ENCODE measurements around the gene ETAA1. TPM values are rescaled to one million over a fixed set of nuclear protein-coding genes. Genes with fewer than 3 reads are reported as not detected.

Gene ETAA1
- total RNA-seq, 1 experiment from 2014 or later, result 18.8 TPM

DNA sequence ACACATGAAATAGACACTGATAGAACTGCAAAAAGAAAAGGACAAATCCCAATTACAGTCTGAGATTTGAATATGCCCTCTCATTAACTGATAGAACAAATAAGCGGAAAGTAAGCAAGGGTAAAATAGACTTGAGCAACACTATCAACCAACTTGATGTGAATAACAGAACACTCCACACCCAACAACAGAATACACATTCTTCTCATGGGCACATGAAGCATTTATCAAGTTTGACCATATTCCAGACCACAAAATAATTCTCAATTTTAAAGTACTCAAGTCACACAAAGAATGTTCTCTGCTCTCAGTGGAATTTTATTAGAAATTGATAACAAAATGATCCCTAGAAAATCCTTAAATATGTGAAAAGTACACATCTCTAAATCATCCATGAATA, 19.0 kb downstream of the ETAA1 start:
- no peak overlapping the region for H2BK5ac ChIP-seq (ENCODE audit: insufficient read length, low read length)
- Mint-ChIP-seq H3K36me3 (ENCODE audit: insufficient read depth in 1 of 3, low read depth in 3 of 3) (no peaks in the 10 kb centered on the region), H3K9me3 (no peaks in the 10 kb centered on the region), H3K4me1 (no peaks in the 10 kb centered on the region), H3K27me3 (ENCODE audit: low read depth) (no peaks in the 10 kb centered on the region), H3K27ac (no peak overlapping the region; a peak in 1 of 7 replicates), H3K4me3 (no peak overlapping the region)
- H3K4me1 ChIP-seq (ENCODE audit: insufficient read depth, low read length), result no peaks in the 10 kb centered on the region
- H2BK120ac ChIP-seq (ENCODE audit: low read depth, low read length, poor library complexity, severe bottlenecking), result no peak overlapping the region
- H2AK5ac ChIP-seq (ENCODE audit: insufficient read length, low read length), result no peak overlapping the region
- H4K5ac ChIP-seq (ENCODE audit: insufficient read length, low read depth, low read length), result no peak overlapping the region
- no peak overlapping the region for H3K9ac ChIP-seq (ENCODE audit: extremely low read depth, insufficient read length, low read length)
- no peak overlapping the region for H2AFZ ChIP-seq (ENCODE audit: low read length)
- no peak overlapping the region for H4K8ac ChIP-seq (replicated peaks; ENCODE audit: insufficient read length, low read depth, low read length)
- H2BK15ac ChIP-seq (ENCODE audit: low read depth, low read length), result no peak overlapping the region
- H2BK12ac ChIP-seq (ENCODE audit: insufficient read length, low read depth, low read length), result no peak overlapping the region
- H3K23me2 ChIP-seq (ENCODE audit: insufficient read length, low read depth, low read length, poor library complexity, severe bottlenecking), result no peaks in the 10 kb centered on the region
- no peak overlapping the region for H3K14ac ChIP-seq (ENCODE audit: insufficient read depth, low read length)
- no peak for DNase-seq
- TF ChIP-seq CTCF (conservative IDR thresholded peaks at IDR 0.05), result no peak
- H3K4me2 ChIP-seq (ENCODE audit: insufficient read depth, insufficient read length, low read length), result no peak overlapping the region
- no peak overlapping the region for H3K18ac ChIP-seq (ENCODE audit: insufficient read length, low read depth, low read length)
- H3K79me2 ChIP-seq (ENCODE audit: insufficient read depth, low read length), result no peaks in the 10 kb centered on the region
- no peaks in the 10 kb centered on the region for H3K79me1 ChIP-seq (ENCODE audit: insufficient read depth, low read depth, low read length, poor library complexity, severe bottlenecking)
- H4K20me1 ChIP-seq (ENCODE audit: control insufficient read depth, insufficient read depth, insufficient read length), result no peaks in the 10 kb centered on the region
- no peak overlapping the region for H3K4ac ChIP-seq (ENCODE audit: low read depth, low read length)
- H3K9me3 ChIP-seq (ENCODE audit: control insufficient read depth, low read depth, low read length), result no peaks in the 10 kb centered on the region
- no peak overlapping the region for H3T11ph ChIP-seq (ENCODE audit: low read length)
- H3K23ac ChIP-seq (ENCODE audit: insufficient read length, low read depth, low read length), result no peak overlapping the region
- no peak overlapping the region for H4K91ac ChIP-seq (ENCODE audit: insufficient read length, low read depth, low read length)
- H3K27ac ChIP-seq (ENCODE audit: insufficient read length, low read depth, low read length), result no peak overlapping the region
- no peaks in the 10 kb centered on the region for H3K27me3 ChIP-seq (ENCODE audit: insufficient read depth, low read length)
- WGBS (ENCODE audit: extremely low coverage, insufficient read length, low lambda C conversion rate), result no CpG with 5 or more reads among the region's 1 CpG
- no peak overlapping the region for H2BK20ac ChIP-seq (ENCODE audit: low read depth, low read length, poor library complexity, severe bottlenecking)
- H3K56ac ChIP-seq (ENCODE audit: insufficient read length, low read depth, low read length), result no peak overlapping the region
